Raji (cell line): Measurements from ENCODE around the gene HEATR5A.

Source experiments
- POLR2A ChIP-seq: IDR thresholded peaks from 2 replicates; pipeline ENCODE4 v1.6.1; 2011; ENCODE audit warnings: low read depth, low read length, control low read depth; ENCODE audit not compliant: insufficient read depth

HEATR5A gene

DNA sequence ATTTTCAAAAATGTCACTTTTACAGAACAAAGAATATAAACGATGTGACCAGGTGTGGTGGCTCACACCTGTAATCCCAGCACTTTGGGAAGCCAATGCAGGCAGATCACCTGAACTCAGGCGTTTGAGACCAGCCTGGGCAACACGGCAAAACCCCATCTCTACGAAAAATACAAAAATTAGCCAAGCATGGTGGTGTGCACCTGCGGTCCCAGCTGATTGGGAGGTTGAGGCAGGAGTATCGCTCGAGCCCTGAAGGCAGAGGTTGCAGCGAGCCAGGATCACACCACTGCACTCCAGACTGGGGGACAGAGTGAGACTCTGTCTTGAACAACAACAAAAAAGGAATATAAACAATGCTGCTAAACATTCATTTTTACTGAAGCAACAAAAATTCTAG lies 15.2 kb downstream of the HEATR5A start:
- TF ChIP-seq POLR2A = no peak

DNA sequence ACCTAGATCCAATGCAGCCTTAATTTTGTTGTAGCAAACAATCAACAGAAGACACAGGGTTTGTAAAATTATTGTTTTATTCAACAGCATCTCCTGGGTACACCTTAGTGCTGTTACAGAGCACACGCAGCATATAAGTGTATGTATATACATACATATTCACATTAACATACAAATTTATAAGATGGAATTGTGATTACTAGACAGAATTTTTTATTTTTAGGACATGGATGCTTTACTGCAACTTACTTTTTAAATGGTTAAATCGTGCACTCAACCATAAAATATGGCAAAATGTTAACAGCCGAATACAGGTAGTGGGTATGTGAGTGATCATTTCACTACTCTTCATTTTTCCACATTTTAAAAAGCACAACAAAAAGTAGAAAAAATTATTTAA lies 16.6 kb downstream of the HEATR5A start:
- no peak for TF ChIP-seq POLR2A

DNA sequence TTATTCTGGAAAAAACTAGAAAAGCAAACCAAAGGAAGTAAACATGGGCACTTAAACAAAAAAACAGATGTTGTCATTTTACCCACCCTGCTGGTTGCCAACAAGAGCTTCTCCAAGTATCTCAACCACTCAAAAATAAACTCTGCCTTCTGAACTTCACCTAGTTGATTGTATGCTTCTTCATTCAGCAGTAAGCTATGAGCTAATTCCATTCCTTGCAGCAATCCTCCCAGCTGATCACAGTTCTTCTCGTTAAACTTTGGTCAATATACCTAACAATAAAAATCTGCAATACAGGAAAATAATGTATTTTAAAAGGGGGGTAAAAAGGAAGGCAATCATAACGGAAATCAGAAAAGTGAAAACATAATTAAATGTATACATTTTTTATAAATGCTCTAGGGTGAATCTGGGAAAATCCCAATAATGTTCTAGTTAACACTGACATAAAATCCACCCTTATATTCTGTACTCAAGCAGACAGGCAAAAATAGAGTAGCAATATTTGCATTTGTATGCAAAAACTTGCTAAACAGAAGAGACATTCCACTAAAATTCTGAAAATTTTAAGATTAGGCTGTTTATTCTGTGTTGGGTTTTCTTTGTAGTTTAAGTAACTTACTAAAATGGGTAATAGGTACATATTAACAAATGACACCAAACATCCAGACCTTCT lies 17.4 kb downstream of the HEATR5A start:
- TF ChIP-seq POLR2A = no peak

GRCh38 chr14:31401369-31401932 lies 18.9 kb downstream of the HEATR5A start:
- TF ChIP-seq POLR2A = no peak

DNA sequence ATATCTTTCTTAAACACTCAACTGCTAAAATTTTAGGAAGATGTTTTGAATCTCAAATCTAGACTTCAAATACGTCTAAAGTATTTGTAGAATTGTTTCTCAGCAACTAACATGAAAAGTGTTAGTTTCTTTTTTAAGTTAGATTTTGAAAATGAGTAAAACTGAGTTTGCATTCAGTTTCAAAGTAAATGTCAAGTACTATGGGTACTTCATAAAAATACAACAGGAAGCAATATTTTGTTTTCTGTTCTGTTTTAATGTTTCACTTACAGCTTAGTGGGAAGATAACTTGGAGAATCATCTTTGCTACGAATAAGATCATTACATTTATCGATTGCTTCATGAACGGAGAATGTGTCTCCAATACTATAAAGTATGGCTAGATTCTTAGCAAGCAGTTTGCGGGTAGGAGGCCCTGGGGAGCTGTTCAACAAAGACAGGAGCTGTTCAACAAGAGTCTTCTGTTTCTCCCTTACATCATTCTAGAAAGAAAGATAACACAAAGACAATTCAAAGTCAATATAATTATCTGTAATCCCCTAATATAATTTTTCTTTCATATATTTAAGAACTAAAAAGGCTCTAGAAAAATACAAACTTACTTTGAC lies 20.2 kb downstream of the HEATR5A start:
- TF ChIP-seq POLR2A = no peak

DNA sequence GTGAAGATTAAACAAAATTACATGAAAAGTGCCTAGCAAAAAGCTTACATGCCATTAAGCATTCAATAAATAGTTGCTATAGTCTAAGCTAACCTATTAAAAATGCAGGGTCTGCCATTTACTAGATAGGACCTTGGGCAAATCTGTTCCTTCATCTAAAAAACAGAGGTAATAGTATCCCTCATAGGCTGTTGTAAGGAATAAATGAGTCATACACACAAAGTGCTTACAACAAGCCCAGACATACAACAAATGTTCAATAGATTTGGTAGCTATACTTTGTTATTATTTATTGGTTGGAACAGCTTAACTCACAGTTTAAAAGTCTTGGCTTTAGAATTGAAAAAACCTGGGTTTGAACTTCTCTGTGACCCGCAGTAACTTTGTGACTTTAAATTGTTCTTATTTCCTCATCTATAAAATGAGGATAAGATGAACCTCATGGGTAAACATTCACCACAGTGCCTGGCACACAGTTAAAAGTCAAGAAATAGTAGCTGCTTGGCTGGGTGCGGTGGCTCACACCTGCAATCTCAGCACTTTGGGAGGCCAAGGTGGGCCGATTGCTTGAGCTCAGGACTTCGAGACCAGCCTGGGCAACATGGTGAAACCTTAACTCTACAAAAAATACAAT lies 24.7 kb downstream of the HEATR5A start:
- TF ChIP-seq POLR2A = no peak

GRCh38 chr14:31395119-31395518 lies 25.2 kb downstream of the HEATR5A start:
- no peak for TF ChIP-seq POLR2A

- no peak for TF ChIP-seq POLR2A
These were observed 28.3 kb downstream of the HEATR5A start for GRCh38 chr14:31391977-31392503.

- TF ChIP-seq POLR2A = no peak
These were observed 28.9 kb downstream of the HEATR5A start for GRCh38 chr14:31391473-31391872.

DNA sequence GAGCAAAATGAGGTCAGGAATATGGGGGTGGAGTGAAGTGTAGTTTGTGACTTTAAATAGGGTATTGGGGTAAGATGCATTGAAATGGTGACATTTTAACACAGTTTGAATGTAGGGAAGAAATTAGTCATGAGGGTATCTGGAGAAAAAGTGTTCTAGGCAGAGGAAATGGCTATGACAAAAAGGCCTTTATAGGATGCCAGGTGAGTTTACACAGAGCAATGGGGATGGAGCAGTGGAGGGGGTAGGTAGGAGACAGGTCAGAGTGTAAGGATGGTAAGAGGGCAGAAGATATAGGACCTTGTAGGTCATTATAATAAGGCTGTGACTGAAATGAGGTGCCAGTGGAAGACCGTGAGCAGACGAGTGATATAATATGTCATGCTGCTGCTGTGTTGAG lies 30.4 kb downstream of the HEATR5A start:
- TF ChIP-seq POLR2A = no peak

DNA sequence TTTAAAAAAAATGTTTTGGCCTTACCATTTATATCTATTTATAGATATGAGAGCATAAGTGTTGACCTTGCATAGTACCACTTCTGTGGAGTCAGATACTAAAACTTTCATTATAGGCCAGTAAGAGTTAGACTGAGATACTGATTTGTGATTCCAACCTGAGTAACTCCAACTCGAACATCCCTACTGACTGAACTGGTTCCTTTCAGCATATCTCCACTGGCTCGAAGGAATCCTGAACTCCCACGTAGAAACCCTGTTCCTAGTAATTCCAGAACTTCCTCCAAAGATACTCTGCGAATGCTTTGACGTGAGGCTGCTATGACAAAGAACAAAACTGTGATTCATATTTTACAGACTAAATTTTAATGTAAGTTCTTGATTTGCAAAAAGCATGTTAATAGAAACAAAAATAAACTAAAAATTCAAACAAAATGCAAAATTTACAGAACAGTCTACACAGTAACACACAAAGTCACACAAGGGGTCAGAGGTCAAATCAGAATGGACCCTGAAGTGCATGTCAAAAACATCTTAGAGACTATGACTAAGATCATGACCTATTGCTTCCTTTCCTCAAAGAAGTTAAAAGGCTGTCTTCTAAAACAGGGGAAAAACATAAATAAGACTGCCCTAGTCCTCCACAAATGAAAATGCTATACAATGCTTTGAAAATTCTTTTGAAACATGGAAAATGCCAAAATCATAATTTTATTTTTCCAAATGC lies 31.5 kb downstream of the HEATR5A start:
- TF ChIP-seq POLR2A = no peak

GRCh38 chr14:31387091-31387490 lies 33.3 kb downstream of the HEATR5A start:
- no peak for TF ChIP-seq POLR2A

GRCh38 chr14:31386271-31386670 lies 34.1 kb downstream of the HEATR5A start:
- no peak for TF ChIP-seq POLR2A

GRCh38 chr14:31382221-31382620 lies 38.1 kb downstream of the HEATR5A start:
- no peak for TF ChIP-seq POLR2A

DNA sequence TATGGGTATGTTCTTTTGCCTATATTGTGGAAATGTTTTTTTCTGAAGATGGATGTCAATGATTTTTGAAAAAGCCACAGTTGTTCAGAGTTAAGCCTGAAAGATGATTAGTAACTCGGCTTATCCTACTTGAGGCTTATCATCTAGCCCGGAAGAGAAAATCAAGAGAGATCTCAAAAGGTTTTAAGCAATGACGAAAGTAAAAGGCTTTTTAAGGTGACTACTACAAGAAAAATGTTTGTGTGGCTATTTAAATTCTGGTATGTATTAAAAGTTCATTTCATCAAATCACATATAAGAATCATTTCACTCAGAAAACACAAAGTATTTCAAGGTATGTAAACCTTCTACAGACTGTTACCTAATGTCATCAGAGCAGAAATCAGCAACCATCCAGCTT lies 40.2 kb downstream of the HEATR5A start:
- no peak for TF ChIP-seq POLR2A
